ENCODE measurements around the gene NLRP9. TPM values are rescaled to one million over a fixed set of nuclear protein-coding genes. Genes with fewer than 3 reads are reported as not detected.
"Not testable (repeated sequence)": the region's sequence is repeated elsewhere in the genome, so short reads cannot be mapped to it uniquely, and the experiment has no call there.

NLRP9 gene
- not detected for polyA plus RNA-seq (ENCODE audit: low read depth in 6 of 6)

DNA sequence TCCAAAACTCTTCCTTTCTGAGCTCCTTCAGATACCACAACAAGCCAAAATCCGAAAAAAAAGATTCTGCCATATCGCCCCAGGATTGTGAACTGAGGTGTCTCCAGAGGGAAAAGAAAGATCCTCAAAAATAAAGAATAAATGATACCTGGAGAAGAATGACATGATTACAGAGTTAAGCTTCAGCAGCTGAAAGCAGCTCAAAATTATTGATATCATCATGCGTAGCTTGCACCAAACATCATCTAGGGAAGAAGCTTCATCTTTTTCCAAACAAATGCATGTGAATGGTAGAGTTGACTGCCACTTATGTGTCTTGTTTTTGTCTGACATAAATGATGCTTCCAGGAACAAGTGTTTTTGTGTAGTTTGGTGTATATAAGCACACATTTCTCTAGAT, at the start of gene NLRP9:
Gene NLRP9 (minus strand): TSS at position 101 of the 400 bp plus-strand sequence. CDS start 28 bp downstream, at position 73.
- H3K27ac Mint-ChIP-seq: no peak within 1 kb of the TSS
- H3K9me3 Mint-ChIP-seq: peaks cover 0 to 2% (median 0%) of the 10 kb centered on the region in 7 donors
- no peak for DNase-seq
- no peak for ATAC-seq (ENCODE audit: low read depth in 2 of 2)
- H3K27me3 Mint-ChIP-seq: peaks cover 6 to 15% (median 11%) of the 10 kb centered on the region in 3 donors
- peak within 1 kb of the TSS in 1 of 8 donors; percentile 35 for H3K4me3 Mint-ChIP-seq
- no peaks in the 10 kb centered on the region for H3K4me1 Mint-ChIP-seq
- no peaks in the 10 kb centered on the region for H3K36me3 Mint-ChIP-seq

DNA sequence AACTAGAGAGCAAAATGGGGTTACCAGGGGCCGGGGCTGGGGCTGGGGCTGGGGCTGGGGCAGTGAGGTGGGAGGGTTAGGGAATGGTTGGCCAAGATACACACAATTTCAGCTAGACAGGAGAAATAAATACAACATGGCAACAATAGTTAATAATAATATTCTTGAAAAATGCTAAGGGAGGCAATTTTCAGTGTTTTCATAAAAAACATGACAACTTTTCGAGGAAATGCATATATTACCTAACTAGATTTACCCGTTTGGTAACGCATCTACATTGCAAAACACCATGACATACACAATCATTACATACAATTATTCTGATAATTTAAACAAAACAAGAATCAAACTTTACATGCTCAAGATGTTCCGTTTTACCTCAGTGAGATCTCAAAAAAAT, 42.9 kb upstream of the NLRP9 start:
- no peaks in the 10 kb centered on the region for H3K4me1 Mint-ChIP-seq
- H3K4me3 Mint-ChIP-seq: no peak overlapping the region
- ATAC-seq (ENCODE audit: low read depth in 2 of 2) (no peak), DNase-seq (no peak)
- H3K27me3 Mint-ChIP-seq: peaks cover 9 to 47% (median 32%) of the 10 kb centered on the region in 3 donors
- peaks cover 0 to 4% (median 0%) of the 10 kb centered on the region in 7 donors for H3K9me3 Mint-ChIP-seq
- H3K36me3 Mint-ChIP-seq: no peaks in the 10 kb centered on the region
- H3K27ac Mint-ChIP-seq: no peak overlapping the region

DNA sequence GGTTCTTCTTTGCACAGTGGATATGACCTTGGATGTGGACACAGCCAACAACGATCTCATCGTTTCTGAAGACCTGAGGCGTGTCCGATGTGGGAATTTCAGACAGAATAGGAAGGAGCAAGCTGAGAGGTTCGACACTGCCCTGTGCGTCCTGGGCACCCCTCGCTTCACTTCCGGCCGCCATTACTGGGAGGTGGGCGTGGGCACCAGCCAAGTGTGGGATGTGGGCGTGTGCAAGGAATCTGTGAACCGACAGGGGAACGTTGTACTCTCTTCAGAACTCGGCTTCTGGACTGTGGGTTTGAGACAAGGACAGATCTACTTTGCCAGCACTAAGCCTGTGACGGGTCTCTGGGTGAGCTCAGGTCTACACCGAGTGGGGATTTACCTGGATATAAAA, 40.1 kb upstream of the NLRP9 start:
- no peaks in the 10 kb centered on the region for H3K4me1 Mint-ChIP-seq
- H3K9me3 Mint-ChIP-seq: peaks cover 0 to 4% (median 0%) of the 10 kb centered on the region in 7 donors

DNA sequence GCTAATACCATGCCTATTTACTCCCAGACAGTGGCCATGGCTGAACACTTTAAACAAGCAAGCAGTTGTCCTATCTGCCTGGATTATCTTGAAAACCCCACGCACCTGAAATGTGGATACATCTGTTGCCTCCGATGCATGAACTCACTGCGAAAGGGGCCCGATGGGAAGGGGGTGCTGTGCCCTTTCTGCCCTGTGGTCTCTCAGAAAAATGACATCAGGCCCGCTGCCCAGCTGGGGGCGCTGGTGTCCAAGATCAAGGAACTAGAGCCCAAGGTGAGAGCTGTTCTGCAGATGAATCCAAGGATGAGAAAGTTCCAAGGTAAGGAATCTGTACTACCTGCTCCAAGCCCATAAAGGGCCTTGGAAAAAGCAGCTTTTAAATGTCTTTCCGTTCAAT, 39.3 kb upstream of the NLRP9 start:
- no peak overlapping the region for H3K27ac Mint-ChIP-seq
- no peak for ATAC-seq (ENCODE audit: low read depth in 2 of 2)
- DNase-seq: no peak
- H3K27me3 Mint-ChIP-seq: peaks cover 15 to 54% (median 44%) of the 10 kb centered on the region in 3 donors
- no peaks in the 10 kb centered on the region for H3K4me1 Mint-ChIP-seq
- H3K9me3 Mint-ChIP-seq: peaks cover 0 to 4% (median 0%) of the 10 kb centered on the region in 7 donors
- no peak overlapping the region for H3K4me3 Mint-ChIP-seq
- no peaks in the 10 kb centered on the region for H3K36me3 Mint-ChIP-seq

More for the DNA sequence above, 40.1 kb upstream of the NLRP9 start:
- H3K4me3 Mint-ChIP-seq: no peak overlapping the region
- no peaks in the 10 kb centered on the region for H3K36me3 Mint-ChIP-seq
- DNase-seq (no peak), ATAC-seq (ENCODE audit: low read depth in 2 of 2) (no peak)
- H3K27me3 Mint-ChIP-seq: peaks cover 15 to 57% (median 44%) of the 10 kb centered on the region in 3 donors
- peak overlapping the region in 1 of 6 donors; percentile 33 for H3K27ac Mint-ChIP-seq

DNA sequence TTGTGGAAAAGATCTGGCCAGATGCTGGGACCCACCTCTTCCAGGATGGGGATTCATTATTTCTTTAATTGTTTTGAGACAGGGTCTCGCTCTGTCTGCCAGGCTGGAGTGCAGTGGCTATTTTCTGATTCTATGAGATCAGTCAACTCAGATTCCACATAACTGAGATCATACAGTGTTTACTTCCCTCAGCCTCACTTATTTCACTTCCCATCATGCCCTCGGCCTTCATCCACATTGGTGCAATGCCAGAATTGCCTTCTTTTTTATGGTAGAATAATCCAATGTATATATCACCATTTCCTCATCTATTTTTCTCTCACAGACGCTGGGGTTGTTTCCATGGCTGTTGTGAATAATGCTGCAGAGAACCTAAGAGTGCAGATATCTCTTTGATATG, 31.4 kb upstream of the NLRP9 start:
- H3K4me1 Mint-ChIP-seq; H3K4me3 Mint-ChIP-seq; H3K36me3 Mint-ChIP-seq; DNase-seq; ATAC-seq (ENCODE audit: low read depth in 2 of 2); H3K27ac Mint-ChIP-seq: not testable (repeated sequence)
- Mint-ChIP-seq H3K27me3 (peaks cover 7 to 33% (median 28%) of the 10 kb centered on the region in 3 donors), H3K9me3 (peaks cover 5 to 32% (median 11%) of the 10 kb centered on the region in 7 donors)

DNA sequence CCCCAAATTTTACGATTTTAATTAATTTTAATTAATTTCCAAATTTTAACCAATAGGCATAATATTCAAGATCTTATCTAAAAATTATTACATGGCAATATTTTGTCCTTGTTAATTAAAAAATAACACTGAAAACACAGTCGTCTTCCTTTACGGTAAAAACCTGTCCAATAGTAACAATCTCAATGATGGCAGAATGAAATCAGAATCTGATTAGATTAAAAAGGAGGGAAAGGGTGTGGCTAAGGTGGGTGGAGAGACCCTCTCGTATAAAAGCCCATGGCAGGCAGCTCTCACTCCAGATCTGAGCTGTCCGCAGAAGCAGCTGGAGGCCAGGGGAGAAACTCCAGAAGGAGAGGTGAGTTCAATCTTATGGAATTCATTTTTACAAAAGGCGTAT, 30.6 kb upstream of the NLRP9 start, which contains the start of gene RFPL4AL1:
Gene RFPL4AL1 (plus strand): TSS at position 301 of the 400 bp plus-strand sequence. CDS start 2,687 bp downstream, outside the sequence.
- ATAC-seq (ENCODE audit: low read depth in 2 of 2); H3K4me1 Mint-ChIP-seq; H3K27ac Mint-ChIP-seq; H3K36me3 Mint-ChIP-seq; H3K4me3 Mint-ChIP-seq; DNase-seq: not testable (repeated sequence)
- H3K27me3 Mint-ChIP-seq: peaks cover 6 to 35% (median 27%) of the 10 kb centered on the region in 3 donors
- H3K9me3 Mint-ChIP-seq: peaks cover 5 to 32% (median 11%) of the 10 kb centered on the region in 7 donors

DNA sequence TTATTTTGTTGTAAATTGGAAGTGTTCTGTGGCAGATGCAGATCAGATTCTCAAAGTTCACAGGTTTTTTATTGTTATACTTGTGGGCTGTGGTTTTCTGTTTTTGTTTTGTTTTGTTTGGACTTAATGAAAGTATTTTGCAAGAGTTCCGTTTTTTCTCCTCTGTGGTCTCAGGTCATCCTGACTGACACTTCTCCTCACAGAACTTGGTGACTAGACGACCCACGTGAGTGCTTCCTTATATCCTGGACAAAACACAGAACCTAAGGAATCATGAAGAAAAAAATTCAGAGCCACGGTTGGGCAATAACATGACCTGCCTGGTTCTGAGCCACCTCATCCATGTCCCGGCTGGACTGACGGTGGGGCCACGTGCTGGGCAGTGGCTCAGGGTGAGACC, 28.3 kb upstream of the NLRP9 start:
- DNase-seq (no peak), ATAC-seq (ENCODE audit: low read depth in 2 of 2) (no peak)
- Mint-ChIP-seq H3K9me3 (peaks cover 5 to 32% (median 11%) of the 10 kb centered on the region in 7 donors), H3K27ac (no peak overlapping the region), H3K4me1 (no peaks in the 10 kb centered on the region), H3K4me3 (no peak overlapping the region), H3K36me3 (peaks cover 0 to 7% of the 10 kb centered on the region in 2 donors), H3K27me3 (peaks cover 8 to 38% (median 26%) of the 10 kb centered on the region in 3 donors)

DNA sequence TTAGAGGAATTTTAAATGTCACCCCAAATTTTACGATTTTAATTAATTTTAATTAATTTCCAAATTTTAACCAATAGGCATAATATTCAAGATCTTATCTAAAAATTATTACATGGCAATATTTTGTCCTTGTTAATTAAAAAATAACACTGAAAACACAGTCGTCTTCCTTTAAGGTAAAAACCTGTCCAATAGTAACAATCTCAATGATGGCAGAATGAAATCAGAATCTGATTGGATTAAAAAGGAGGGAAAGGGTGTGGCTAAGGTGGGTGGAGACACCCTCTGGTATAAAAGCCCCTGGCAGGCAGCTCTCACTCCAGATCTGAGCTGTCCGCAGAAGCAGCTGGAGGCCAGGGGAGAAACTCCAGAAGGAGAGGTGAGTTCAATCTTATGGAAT, 20.6 kb upstream of the NLRP9 start, which contains the start of gene RFPL4A:
Gene RFPL4A (plus strand): TSS at position 301 of the 400 bp plus-strand sequence. CDS start 2,704 bp downstream, outside the sequence.
- not testable (repeated sequence) for H3K27ac Mint-ChIP-seq; ATAC-seq (ENCODE audit: low read depth in 2 of 2); H3K4me3 Mint-ChIP-seq; H3K4me1 Mint-ChIP-seq; DNase-seq; H3K36me3 Mint-ChIP-seq
- peaks cover 14 to 31% (median 15%) of the 10 kb centered on the region in 3 donors for H3K27me3 Mint-ChIP-seq
- peaks cover 0 to 15% (median 3%) of the 10 kb centered on the region in 7 donors for H3K9me3 Mint-ChIP-seq

DNA sequence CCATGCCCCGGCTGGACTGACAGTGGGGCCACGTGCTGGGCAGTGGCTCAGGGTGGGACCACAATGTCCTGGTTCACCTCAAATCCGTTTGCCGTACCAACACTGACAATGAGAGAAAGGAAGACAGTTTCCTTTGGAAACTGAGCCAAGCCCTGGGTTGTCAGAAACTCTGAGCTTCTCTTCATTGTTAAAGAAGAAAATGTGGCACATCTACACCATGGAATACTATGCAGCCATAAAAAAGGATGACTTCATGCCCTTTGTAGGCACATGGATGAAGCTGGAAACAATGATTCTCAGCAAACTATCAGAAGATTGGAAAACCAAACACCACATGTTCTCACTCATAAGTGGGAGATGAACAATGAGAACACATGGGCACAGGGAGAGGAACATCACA, 18.6 kb upstream of the NLRP9 start:
- H3K9me3 Mint-ChIP-seq: peaks cover 0 to 15% (median 3%) of the 10 kb centered on the region in 7 donors
- not testable (repeated sequence) for DNase-seq; H3K4me1 Mint-ChIP-seq; ATAC-seq (ENCODE audit: low read depth in 2 of 2); H3K27ac Mint-ChIP-seq; H3K36me3 Mint-ChIP-seq; H3K4me3 Mint-ChIP-seq
- H3K27me3 Mint-ChIP-seq: peaks cover 14 to 39% (median 20%) of the 10 kb centered on the region in 3 donors

DNA sequence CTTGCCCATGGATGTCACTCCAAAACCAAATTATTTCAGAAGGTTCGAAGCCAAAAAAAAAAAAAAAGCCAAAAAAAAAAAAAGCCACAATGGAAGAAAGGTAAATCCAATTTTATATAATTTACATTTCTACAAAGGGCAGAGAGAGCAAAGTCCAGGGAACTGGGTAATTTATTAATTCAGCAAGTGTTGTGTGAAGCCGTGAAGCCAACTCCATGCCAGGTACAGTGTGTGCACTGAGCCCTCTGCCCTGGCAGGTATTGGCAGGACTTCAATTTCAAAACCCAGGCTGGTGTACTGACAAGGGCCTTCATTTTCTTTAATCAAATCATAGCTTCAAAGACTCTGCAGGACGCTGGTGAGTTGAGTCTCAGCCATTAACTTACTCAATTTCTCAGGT, 15.2 kb upstream of the NLRP9 start:
- no peaks in the 10 kb centered on the region for H3K36me3 Mint-ChIP-seq
- peaks cover 0 to 8% (median 3%) of the 10 kb centered on the region in 7 donors for H3K9me3 Mint-ChIP-seq
- no peak overlapping the region for H3K27ac Mint-ChIP-seq
- ATAC-seq (ENCODE audit: low read depth in 2 of 2) (no peak), DNase-seq (no peak)
- H3K27me3 Mint-ChIP-seq: peaks cover 8 to 24% (median 11%) of the 10 kb centered on the region in 3 donors
- no peak overlapping the region for H3K4me3 Mint-ChIP-seq
- no peaks in the 10 kb centered on the region for H3K4me1 Mint-ChIP-seq

DNA sequence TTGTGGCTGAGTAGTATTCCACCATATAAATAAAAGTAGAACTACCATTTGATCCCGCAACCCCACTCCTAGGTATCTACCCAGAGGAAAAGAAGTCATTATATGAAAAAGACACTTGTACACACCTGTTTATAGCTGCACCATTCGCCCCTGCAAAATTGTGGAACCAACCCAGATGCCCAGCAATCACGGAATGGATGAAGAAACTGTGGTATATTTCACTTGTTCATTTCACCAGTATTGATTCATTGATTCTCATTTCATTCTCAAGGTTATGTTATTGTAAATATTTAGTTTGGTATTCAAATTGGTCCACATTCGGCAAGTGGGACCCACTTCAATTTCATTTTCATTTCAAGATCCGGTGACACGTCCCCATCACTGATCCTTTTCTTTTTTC, 12.5 kb upstream of the NLRP9 start:
- Mint-ChIP-seq H3K9me3 (peaks cover 0 to 4% (median 0%) of the 10 kb centered on the region in 7 donors), H3K4me3 (peak overlapping the region in 1 of 8 donors; percentile 11), H3K27ac (no peak overlapping the region), H3K36me3 (no peaks in the 10 kb centered on the region), H3K27me3 (peaks cover 6 to 15% (median 8%) of the 10 kb centered on the region in 3 donors), H3K4me1 (no peaks in the 10 kb centered on the region)
- ATAC-seq (ENCODE audit: low read depth in 2 of 2) (no peak), DNase-seq (no peak)

DNA sequence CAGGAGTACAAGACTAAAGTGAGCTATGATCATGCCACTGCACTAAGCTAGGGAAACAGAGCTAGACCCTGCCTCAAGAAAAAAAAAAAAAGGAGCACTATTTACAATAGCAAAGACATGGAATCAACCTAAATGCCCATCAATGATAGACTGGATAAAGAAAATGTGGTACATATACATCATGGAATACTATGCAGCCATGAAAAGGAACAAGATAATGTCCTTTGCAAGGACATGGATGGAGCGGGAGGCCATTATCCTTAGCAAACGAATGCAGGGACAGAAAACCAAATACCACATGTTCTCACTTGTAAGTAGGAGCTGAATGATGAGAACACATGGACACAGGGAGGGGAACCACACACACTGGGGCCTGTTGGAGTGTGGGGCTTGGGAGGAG, 7.8 kb downstream of the NLRP9 start:
- H3K27ac Mint-ChIP-seq: not testable (repeated sequence)

DNA sequence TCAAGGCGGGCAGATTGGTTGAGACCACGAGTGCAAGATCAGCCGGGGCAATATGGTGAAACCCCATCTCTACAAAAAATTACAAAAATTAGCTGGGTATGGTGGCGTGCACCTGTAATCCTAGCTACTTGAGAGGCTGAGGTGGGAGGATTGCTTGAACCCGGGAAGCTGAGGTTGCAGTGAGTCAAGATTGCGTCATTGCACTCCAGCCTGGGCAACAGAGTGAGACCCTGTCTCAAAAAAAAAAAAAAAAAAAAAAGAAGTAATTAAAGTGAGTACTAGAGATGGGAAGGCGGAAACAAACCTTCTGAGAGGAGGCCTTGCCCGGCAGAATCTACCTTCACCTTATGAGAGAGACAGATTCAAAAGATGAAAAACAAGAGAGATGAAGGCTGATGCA, 14.7 kb downstream of the NLRP9 start:
- Mint-ChIP-seq H3K4me3 (no peak overlapping the region), H3K27ac (peak overlapping the region in 2 of 6 donors; percentile 17 to 28), H3K4me1 (no peaks in the 10 kb centered on the region), H3K36me3 (peaks cover 9 to 22% of the 10 kb centered on the region in 2 donors), H3K9me3 (peaks cover 18 to 31% (median 22%) of the 10 kb centered on the region in 7 donors), H3K27me3 (peaks cover 34 to 54% (median 49%) of the 10 kb centered on the region in 3 donors)
- ATAC-seq (ENCODE audit: low read depth in 2 of 2): no peak
- no peak for DNase-seq

More for the DNA sequence above, 7.8 kb downstream of the NLRP9 start:
- not testable (repeated sequence) for H3K4me3 Mint-ChIP-seq; DNase-seq; H3K36me3 Mint-ChIP-seq; ATAC-seq (ENCODE audit: low read depth in 2 of 2); H3K4me1 Mint-ChIP-seq
- Mint-ChIP-seq H3K9me3 (peaks cover 0 to 14% (median 4%) of the 10 kb centered on the region in 7 donors), H3K27me3 (peaks cover 7 to 22% (median 15%) of the 10 kb centered on the region in 3 donors)

DNA sequence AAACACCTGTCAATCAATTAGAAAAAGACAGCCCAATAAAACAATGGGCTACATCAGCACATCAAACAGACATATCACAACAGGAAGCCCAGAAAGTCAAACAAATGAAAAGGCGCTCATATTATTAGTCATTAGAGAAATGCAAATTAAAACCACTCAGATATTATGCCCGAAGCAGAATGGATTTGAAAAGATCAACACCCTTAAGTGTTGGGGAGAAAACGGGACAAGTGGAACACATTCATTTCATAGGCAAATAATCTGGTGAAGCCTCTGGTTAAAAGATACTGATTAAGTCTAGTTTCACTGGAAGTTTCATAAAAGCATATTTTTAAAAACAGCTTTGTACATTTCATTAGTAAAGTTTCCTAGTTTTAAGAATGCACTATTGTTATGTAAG, 17.4 kb downstream of the NLRP9 start:
- H3K27me3 Mint-ChIP-seq: peaks cover 43 to 63% (median 49%) of the 10 kb centered on the region in 3 donors
- H3K4me1 Mint-ChIP-seq: no peaks in the 10 kb centered on the region
- ATAC-seq (ENCODE audit: low read depth in 2 of 2) (no peak), DNase-seq (no peak)
- no peak overlapping the region for H3K27ac Mint-ChIP-seq
- peaks cover 18 to 31% (median 22%) of the 10 kb centered on the region in 7 donors for H3K9me3 Mint-ChIP-seq
- H3K36me3 Mint-ChIP-seq: peaks cover 9 to 22% of the 10 kb centered on the region in 2 donors
- H3K4me3 Mint-ChIP-seq: no peak overlapping the region
